Left ventricle myocardium inferior (tissue), 1 donor: ENCODE measurements around the gene MAGEF1. TPM values are rescaled to one million over a fixed set of nuclear protein-coding genes. Genes with fewer than 3 reads are reported as not detected.
A peak's percentile ranks its signal among the peaks of the same experiment; 100 is the strongest.

Experiments used
- DNase-seq: peaks from one replicate; pipeline ENCODE4 v3.0.0-alpha.2; 2020
- H3K27ac ChIP-seq: fragments of 200-600 bp; replicated peaks from 2 replicates; pipeline ENCODE4 v1.8.0; 2021
- H3K27me3 ChIP-seq: fragments of 200-600 bp; 2 replicates; pipeline ENCODE4 v1.8.0; 2021; ENCODE audit warnings: low read depth
- H3K36me3 ChIP-seq: fragments of 200-600 bp; 2 replicates; pipeline ENCODE4 v1.8.0; 2021
- H3K4me1 ChIP-seq: fragments of 200-600 bp; 2 replicates; pipeline ENCODE4 v1.8.0; 2021
- H3K4me3 ChIP-seq: fragments of 200-600 bp; 2 replicates; pipeline ENCODE4 v1.8.0; 2021; ENCODE audit warnings: mild to moderate bottlenecking, moderate library complexity
- H3K9me3 ChIP-seq: fragments of 200-600 bp; replicated peaks from 2 replicates; pipeline ENCODE4 v1.8.0; 2021
- CTCF ChIP-seq: fragments of 200-600 bp; IDR thresholded peaks from 2 replicates; pipeline ENCODE4 v1.8.0; 2021; ENCODE audit warnings: antibody characterized with exemption, mild to moderate bottlenecking, borderline replicate concordance
- intact Hi-C: fragments of 100-400 bp; cut with micrococcal nuclease; formaldehyde crosslinking; loops from one replicate; pipeline ENCODE4 v1.11.0; 2022
- total RNA-seq: library from RNA; stranded (reverse); fragmentation: NEBNext Ultra II Directional; extraction: Animal tissue kit (Norgen Biotek cat#: 25700); gene quantifications from one replicate; pipeline ENCODE4 v1.2.1, GENCODE V29; 2021
- donor health status: DM: no; HTN: yes; CAD: no; lungs with severe emphysema.

The MAGEF1 gene
- total RNA-seq, 1 donor from 2014 or later: 35.7 TPM

- intact Hi-C loops: no loop called here
- no peaks in the 10 kb centered on the region for H3K36me3 ChIP-seq
- H3K27ac ChIP-seq: peak overlapping the region; percentile 71
- H3K27me3 ChIP-seq: no peaks in the 10 kb centered on the region
- H3K4me3 ChIP-seq: no peak overlapping the region
- no peak for TF ChIP-seq CTCF
- DNase-seq: no peak
- peaks cover 26% of the 10 kb centered on the region for H3K4me1 ChIP-seq
- no peaks in the 10 kb centered on the region for H3K9me3 ChIP-seq
Measured at GRCh38 chr3:184716622-184717398, 4.9 kb upstream of the MAGEF1 start.

- no peaks in the 10 kb centered on the region for H3K36me3 ChIP-seq
- no peaks in the 10 kb centered on the region for H3K27me3 ChIP-seq
- H3K27ac ChIP-seq: peak overlapping the region; percentile 71
- peaks cover 33% of the 10 kb centered on the region for H3K4me1 ChIP-seq
- no peak for DNase-seq
- H3K4me3 ChIP-seq: no peak overlapping the region
- no peaks in the 10 kb centered on the region for H3K9me3 ChIP-seq
- TF ChIP-seq CTCF: no peak
- intact Hi-C loops: no loop called here
Measured at GRCh38 chr3:184715943-184716621, 4.2 kb upstream of the MAGEF1 start.

GRCh38 chr3:184713521-184713920, 1.7 kb upstream of the MAGEF1 start:
- TF ChIP-seq CTCF: no peak
- Histone ChIP-seq H3K27ac (no peak overlapping the region), H3K4me1 (peaks cover 52% of the 10 kb centered on the region), H3K36me3 (no peaks in the 10 kb centered on the region), H3K9me3 (no peaks in the 10 kb centered on the region), H3K4me3 (no peak overlapping the region), H3K27me3 (no peaks in the 10 kb centered on the region)
- no peak for DNase-seq
- intact Hi-C loops: no loop called here

GRCh38 chr3:184713040-184713355, 1.1 kb upstream of the MAGEF1 start:
- DNase-seq: no peak
- H3K27ac ChIP-seq: no peak overlapping the region
- TF ChIP-seq CTCF: no peak
- intact Hi-C loops: no loop called here
- H3K9me3 ChIP-seq: no peaks in the 10 kb centered on the region
- H3K27me3 ChIP-seq: no peaks in the 10 kb centered on the region
- no peaks in the 10 kb centered on the region for H3K36me3 ChIP-seq
- H3K4me1 ChIP-seq: peaks cover 56% of the 10 kb centered on the region
- H3K4me3 ChIP-seq: no peak overlapping the region

GRCh38 chr3:184712248-184713039, 580 bp upstream of the MAGEF1 start:
- H3K4me3 ChIP-seq: peak overlapping the region; percentile 77
- peak overlapping the region; percentile 92 for H3K27ac ChIP-seq
- H3K9me3 ChIP-seq: no peaks in the 10 kb centered on the region
- H3K4me1 ChIP-seq: peaks cover 56% of the 10 kb centered on the region
- H3K27me3 ChIP-seq: no peaks in the 10 kb centered on the region
- intact Hi-C loops: no loop called here
- no peak for TF ChIP-seq CTCF
- no peak for DNase-seq
- no peaks in the 10 kb centered on the region for H3K36me3 ChIP-seq
